ENCODE measurements around the gene UNC5A.

The UNC5A gene

DNA sequence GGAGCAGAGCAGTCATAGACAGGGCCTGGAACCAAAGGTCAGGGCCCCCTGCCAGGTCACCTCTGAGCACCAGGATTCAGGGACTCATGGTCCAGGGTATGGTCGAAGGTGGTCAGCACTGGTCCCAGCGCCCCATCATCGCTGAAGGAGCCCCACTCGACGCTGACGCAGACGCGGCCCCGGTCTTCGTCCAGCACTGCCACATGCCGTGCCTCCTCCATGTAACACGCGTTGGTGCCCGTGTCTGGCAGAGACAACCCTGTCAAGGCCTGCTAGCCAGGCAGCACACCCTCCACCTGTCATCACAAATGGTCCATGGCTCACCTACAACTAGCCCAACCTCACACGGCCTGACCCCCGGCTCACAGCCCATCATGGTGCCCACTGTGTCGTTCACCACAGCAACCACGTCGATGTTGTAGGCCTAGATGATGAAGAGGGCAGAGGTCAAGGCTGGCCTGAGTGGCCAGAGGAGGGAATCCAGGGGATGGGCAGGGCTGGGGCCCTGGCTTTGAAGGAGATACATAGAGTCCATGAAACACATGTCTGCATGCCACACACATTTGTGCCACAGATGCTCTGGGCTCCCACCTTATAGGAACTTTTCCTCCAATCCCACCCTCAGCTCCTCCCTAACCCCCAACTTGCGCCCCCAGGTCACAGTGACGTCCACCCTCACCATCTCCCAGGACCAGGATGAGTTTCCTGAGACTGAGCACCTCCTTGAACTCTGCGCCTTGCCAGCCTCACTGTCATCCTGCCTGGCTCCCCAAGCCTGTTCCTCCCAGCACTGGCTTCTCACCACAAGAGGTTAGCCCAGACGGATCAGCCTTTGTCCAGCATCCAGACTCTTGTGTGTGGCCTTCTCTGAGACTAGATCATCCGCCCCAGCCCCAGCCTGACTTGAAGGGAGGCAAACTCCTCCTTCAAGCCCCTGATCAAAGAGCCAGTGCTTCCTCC lies 79.2 kb downstream of the UNC5A start:
- no CpG with 5 or more reads among the region's 24 CpGs for WGBS (ENCODE audit: extremely low coverage, insufficient coverage, insufficient read length)
- Histone ChIP-seq H3K4me1 (ENCODE audit: control insufficient read depth in 1 of 2, insufficient read depth in 2 of 2, low read length in 2 of 2) (no peaks in the 10 kb centered on the region), H3K36me3 (ENCODE audit: control insufficient read depth in 1 of 2, insufficient read depth in 2 of 2, low read length in 2 of 2) (no peaks in the 10 kb centered on the region)

GRCh38 chr5:176890455-176891330 lies 80.3 kb downstream of the UNC5A start:
- no peak overlapping the region for H3K4ac ChIP-seq (ENCODE audit: low read depth, low read length)
- WGBS (ENCODE audit: extremely low coverage, insufficient coverage, insufficient read length), result no CpG with 5 or more reads among the region's 9 CpGs
- no peak overlapping the region for H3K4me2 ChIP-seq (ENCODE audit: low read length)
- no peak overlapping the region for H3K18ac ChIP-seq (ENCODE audit: low read length)
- no peaks in the 10 kb centered on the region for H3K36me3 ChIP-seq (ENCODE audit: control insufficient read depth in 1 of 2, insufficient read depth in 2 of 2, low read length in 2 of 2)
- H3K4me3 ChIP-seq (ENCODE audit: low read depth, low read length), result no peak overlapping the region
- no peaks in the 10 kb centered on the region for H3K4me1 ChIP-seq (ENCODE audit: control insufficient read depth in 1 of 2, insufficient read depth in 2 of 2, low read length in 2 of 2)
- H4K12ac ChIP-seq (ENCODE audit: low read depth, low read length), result no peak overlapping the region
- peaks cover 7% of the 10 kb centered on the region for H3K9me3 ChIP-seq (ENCODE audit: insufficient read depth, low read depth, low read length)
- H3K14ac ChIP-seq (ENCODE audit: low read length), result no peak overlapping the region
- H2BK5ac ChIP-seq (ENCODE audit: low read depth, low read length, poor library complexity), result no peak overlapping the region
- H3K27me3 ChIP-seq (ENCODE audit: insufficient read depth, low read length), result no peaks in the 10 kb centered on the region
- H2BK12ac ChIP-seq (ENCODE audit: low read length), result no peak overlapping the region
- H4K91ac ChIP-seq (ENCODE audit: low read depth, low read length), result no peak overlapping the region
- no peak overlapping the region for H2AK5ac ChIP-seq (ENCODE audit: low read length)
- no peak overlapping the region for H2AFZ ChIP-seq (ENCODE audit: insufficient read depth, low read length, poor library complexity)
- no peaks in the 10 kb centered on the region for H3K79me2 ChIP-seq (ENCODE audit: control insufficient read depth, insufficient read depth, low read length, poor library complexity)
- H3K79me1 ChIP-seq (ENCODE audit: low read length), result no peaks in the 10 kb centered on the region
- no peak overlapping the region for H4K8ac ChIP-seq (ENCODE audit: low read depth, low read length)
- no peak overlapping the region for H3K9ac ChIP-seq (ENCODE audit: low read length)
- H3K23ac ChIP-seq (ENCODE audit: low read length), result no peak overlapping the region
- H2BK120ac ChIP-seq (ENCODE audit: insufficient read depth, low read length, poor library complexity), result no peak overlapping the region
- no peak overlapping the region for H3K27ac ChIP-seq (ENCODE audit: low read depth, low read length)
- no peak for DNase-seq

More for the DNA sequence above, 79.2 kb downstream of the UNC5A start:
- Histone ChIP-seq H3K4ac (ENCODE audit: low read depth, low read length) (no peak overlapping the region), H3K79me2 (ENCODE audit: control insufficient read depth, insufficient read depth, low read length, poor library complexity) (no peaks in the 10 kb centered on the region), H3K9me3 (ENCODE audit: insufficient read depth, low read depth, low read length) (peaks cover 7% of the 10 kb centered on the region), H2BK12ac (ENCODE audit: low read length) (no peak overlapping the region), H3K9ac (ENCODE audit: low read length) (no peak overlapping the region), H3K14ac (ENCODE audit: low read length) (no peak overlapping the region), H2BK5ac (ENCODE audit: low read depth, low read length, poor library complexity) (no peak overlapping the region), H3K18ac (ENCODE audit: low read length) (no peak overlapping the region), H3K23ac (ENCODE audit: low read length) (no peak overlapping the region), H2AFZ (ENCODE audit: insufficient read depth, low read length, poor library complexity) (no peak overlapping the region), H3K4me3 (ENCODE audit: low read depth, low read length) (peak overlapping the region; percentile 10), H3K79me1 (ENCODE audit: low read length) (no peaks in the 10 kb centered on the region), H2BK120ac (ENCODE audit: insufficient read depth, low read length, poor library complexity) (no peak overlapping the region), H2AK5ac (ENCODE audit: low read length) (no peak overlapping the region), H4K91ac (ENCODE audit: low read depth, low read length) (no peak overlapping the region), H3K4me2 (ENCODE audit: low read length) (no peak overlapping the region), H4K12ac (ENCODE audit: low read depth, low read length) (no peak overlapping the region), H3K27me3 (ENCODE audit: insufficient read depth, low read length) (no peaks in the 10 kb centered on the region), H3K27ac (ENCODE audit: low read depth, low read length) (no peak overlapping the region), H4K8ac (ENCODE audit: low read depth, low read length) (no peak overlapping the region)
- DNase-seq, result no peak

GRCh38 chr5:176891331-176891958 lies 81.1 kb downstream of the UNC5A start:
- Histone ChIP-seq H3K27me3 (ENCODE audit: insufficient read depth, low read length) (no peaks in the 10 kb centered on the region), H3K36me3 (ENCODE audit: control insufficient read depth in 1 of 2, insufficient read depth in 2 of 2, low read length in 2 of 2) (no peaks in the 10 kb centered on the region), H3K79me2 (ENCODE audit: control insufficient read depth, insufficient read depth, low read length, poor library complexity) (no peaks in the 10 kb centered on the region), H3K18ac (ENCODE audit: low read length) (no peak overlapping the region), H4K8ac (ENCODE audit: low read depth, low read length) (no peak overlapping the region), H3K4me2 (ENCODE audit: low read length) (no peak overlapping the region), H3K14ac (ENCODE audit: low read length) (no peak overlapping the region), H3K27ac (ENCODE audit: low read depth, low read length) (no peak overlapping the region), H4K12ac (ENCODE audit: low read depth, low read length) (no peak overlapping the region), H4K91ac (ENCODE audit: low read depth, low read length) (no peak overlapping the region), H2AK5ac (ENCODE audit: low read length) (no peak overlapping the region), H3K4ac (ENCODE audit: low read depth, low read length) (no peak overlapping the region), H3K9ac (ENCODE audit: low read length) (no peak overlapping the region), H2BK5ac (ENCODE audit: low read depth, low read length, poor library complexity) (no peak overlapping the region), H2AFZ (ENCODE audit: insufficient read depth, low read length, poor library complexity) (no peak overlapping the region), H3K79me1 (ENCODE audit: low read length) (no peaks in the 10 kb centered on the region), H3K9me3 (ENCODE audit: insufficient read depth, low read depth, low read length) (peaks cover 7% of the 10 kb centered on the region), H3K4me1 (ENCODE audit: control insufficient read depth in 1 of 2, insufficient read depth in 2 of 2, low read length in 2 of 2) (no peaks in the 10 kb centered on the region), H3K4me3 (ENCODE audit: low read depth, low read length) (no peak overlapping the region), H2BK120ac (ENCODE audit: insufficient read depth, low read length, poor library complexity) (no peak overlapping the region), H2BK12ac (ENCODE audit: low read length) (no peak overlapping the region), H3K23ac (ENCODE audit: low read length) (no peak overlapping the region)
- no CpG with 5 or more reads among the region's 9 CpGs for WGBS (ENCODE audit: extremely low coverage, insufficient coverage, insufficient read length)
- no peak for DNase-seq

GRCh38 chr5:176892663-176893062 lies 82.3 kb downstream of the UNC5A start:
- no peak overlapping the region for H4K91ac ChIP-seq (ENCODE audit: low read depth, low read length)
- DNase-seq, result no peak
- peaks cover 2% of the 10 kb centered on the region for H3K9me3 ChIP-seq (ENCODE audit: insufficient read depth, low read depth, low read length)
- H3K4me1 ChIP-seq (ENCODE audit: control insufficient read depth in 1 of 2, insufficient read depth in 2 of 2, low read length in 2 of 2), result no peaks in the 10 kb centered on the region
- H2AFZ ChIP-seq (ENCODE audit: insufficient read depth, low read length, poor library complexity), result no peak overlapping the region
- no peak overlapping the region for H3K9ac ChIP-seq (ENCODE audit: low read length)
- H4K12ac ChIP-seq (ENCODE audit: low read depth, low read length), result no peak overlapping the region
- no peaks in the 10 kb centered on the region for H3K27me3 ChIP-seq (ENCODE audit: insufficient read depth, low read length)
- H2AK5ac ChIP-seq (ENCODE audit: low read length), result no peak overlapping the region
- H3K4me3 ChIP-seq (ENCODE audit: low read depth, low read length), result no peak overlapping the region
- H2BK5ac ChIP-seq (ENCODE audit: low read depth, low read length, poor library complexity), result no peak overlapping the region
- no peaks in the 10 kb centered on the region for H3K36me3 ChIP-seq (ENCODE audit: control insufficient read depth in 1 of 2, insufficient read depth in 2 of 2, low read length in 2 of 2)
- H3K4me2 ChIP-seq (ENCODE audit: low read length), result no peak overlapping the region
- no peak overlapping the region for H4K8ac ChIP-seq (ENCODE audit: low read depth, low read length)
- no peak overlapping the region for H2BK120ac ChIP-seq (ENCODE audit: insufficient read depth, low read length, poor library complexity)
- WGBS (ENCODE audit: extremely low coverage, insufficient coverage, insufficient read length), result no CpG with 5 or more reads among the region's 3 CpGs
- H3K79me1 ChIP-seq (ENCODE audit: low read length), result no peaks in the 10 kb centered on the region
- H3K79me2 ChIP-seq (ENCODE audit: control insufficient read depth, insufficient read depth, low read length, poor library complexity), result no peaks in the 10 kb centered on the region
- no peak overlapping the region for H2BK12ac ChIP-seq (ENCODE audit: low read length)
- no peak overlapping the region for H3K14ac ChIP-seq (ENCODE audit: low read length)
- H3K18ac ChIP-seq (ENCODE audit: low read length), result no peak overlapping the region
- H3K4ac ChIP-seq (ENCODE audit: low read depth, low read length), result no peak overlapping the region
- no peak overlapping the region for H3K23ac ChIP-seq (ENCODE audit: low read length)
- no peak overlapping the region for H3K27ac ChIP-seq (ENCODE audit: low read depth, low read length)

Measured in trophoblast cell (in vitro differentiated cells and primary cell).